ENCODE measurements around the gene THUMPD3.

Gene THUMPD3, protein sequence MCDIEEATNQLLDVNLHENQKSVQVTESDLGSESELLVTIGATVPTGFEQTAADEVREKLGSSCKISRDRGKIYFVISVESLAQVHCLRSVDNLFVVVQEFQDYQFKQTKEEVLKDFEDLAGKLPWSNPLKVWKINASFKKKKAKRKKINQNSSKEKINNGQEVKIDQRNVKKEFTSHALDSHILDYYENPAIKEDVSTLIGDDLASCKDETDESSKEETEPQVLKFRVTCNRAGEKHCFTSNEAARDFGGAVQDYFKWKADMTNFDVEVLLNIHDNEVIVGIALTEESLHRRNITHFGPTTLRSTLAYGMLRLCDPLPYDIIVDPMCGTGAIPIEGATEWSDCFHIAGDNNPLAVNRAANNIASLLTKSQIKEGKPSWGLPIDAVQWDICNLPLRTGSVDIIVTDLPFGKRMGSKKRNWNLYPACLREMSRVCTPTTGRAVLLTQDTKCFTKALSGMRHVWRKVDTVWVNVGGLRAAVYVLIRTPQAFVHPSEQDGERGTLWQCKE

DNA sequence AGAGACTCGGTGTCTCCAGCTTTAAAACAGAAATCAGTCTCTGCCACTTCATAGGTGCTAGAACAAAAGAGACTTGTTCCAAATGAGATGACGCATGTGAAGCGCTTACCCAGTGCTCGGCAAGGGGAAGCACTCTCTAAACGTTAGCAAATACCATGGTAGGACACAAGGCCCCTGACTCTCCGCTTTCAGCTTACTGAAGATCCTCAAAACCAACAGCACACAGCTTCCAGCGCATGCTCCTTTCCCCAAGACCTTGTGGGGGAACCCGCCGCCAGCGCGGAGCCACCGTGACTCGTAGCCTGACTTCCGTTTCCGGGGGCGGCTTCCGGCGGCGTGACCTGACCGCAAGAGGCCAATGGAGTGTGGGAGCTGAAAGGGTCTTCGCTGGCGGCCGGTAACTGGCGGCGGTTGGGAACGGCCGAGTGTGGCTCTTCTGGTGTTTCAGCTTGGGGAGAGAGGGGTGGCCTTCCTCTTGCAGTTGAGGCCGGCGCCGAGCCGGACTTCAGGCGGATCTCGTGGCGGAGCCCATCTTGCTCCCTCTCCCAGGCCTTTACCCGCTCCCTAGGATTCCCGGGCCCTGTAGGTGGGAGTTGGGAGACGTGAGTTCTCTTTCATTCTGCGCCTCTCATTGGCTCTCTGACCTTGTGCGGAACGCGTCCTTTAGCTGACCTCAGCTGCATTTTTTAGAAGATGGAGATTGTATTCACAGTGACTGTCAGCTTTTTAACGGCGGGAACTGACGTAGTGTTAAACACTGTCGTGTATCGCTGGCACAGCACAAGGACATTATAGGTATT is at the start of gene THUMPD3:
THUMPD3 (plus strand) TSS at position 324 of the 800 bp plus-strand sequence. CDS start 2,015 bp downstream, outside the sequence.
- DNase-seq (ENCODE audit: low read depth in 2 of 2): peak; percentile 64 to 67

DNA sequence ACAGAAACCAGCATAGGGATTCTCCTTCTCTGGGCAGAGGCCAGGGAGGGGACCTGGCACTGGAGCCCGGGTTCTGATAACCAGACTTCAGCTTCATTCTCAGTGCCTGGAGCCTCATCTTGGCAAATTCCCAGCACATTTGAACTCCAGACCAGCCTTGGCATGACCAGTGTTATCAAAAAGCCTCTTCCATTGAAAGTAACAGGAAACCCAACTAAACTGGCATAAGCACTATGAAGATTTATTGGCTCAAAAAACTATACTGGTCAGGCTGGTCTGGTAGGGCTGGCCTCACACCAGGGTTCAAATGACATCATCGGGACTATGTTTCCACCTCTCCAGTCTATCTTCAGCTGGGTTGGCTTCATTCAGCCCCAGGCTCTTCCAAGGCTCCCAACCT is 48.1 kb upstream of the THUMPD3 start:
- DNase-seq (ENCODE audit: low read depth in 2 of 2): no peak

DNA sequence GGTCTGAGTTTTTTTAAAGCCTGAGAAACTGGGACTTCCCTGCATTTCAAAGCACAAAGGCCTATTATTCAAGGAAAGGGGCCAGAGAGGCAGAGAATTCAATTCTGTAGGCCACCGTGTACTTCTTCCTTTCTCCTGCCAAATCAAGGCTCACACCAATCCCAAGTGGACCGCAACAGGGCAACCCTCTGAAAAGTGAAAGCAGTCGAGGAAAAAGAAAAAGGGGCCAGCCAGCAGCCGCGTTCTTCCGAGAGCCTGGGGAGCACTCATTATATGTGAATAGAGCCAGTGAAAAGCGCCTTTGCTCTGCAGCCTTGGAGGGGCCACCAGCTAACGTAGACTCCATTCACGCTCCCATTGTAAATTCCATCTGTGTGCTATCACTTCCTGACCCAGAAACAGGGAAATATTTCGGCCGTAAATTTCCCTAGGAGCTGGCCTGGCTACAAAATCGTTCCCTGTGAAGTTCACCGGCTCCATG is 45.9 kb upstream of the THUMPD3 start:
- peak in 1 of 2 experiments; percentile 30 for DNase-seq (ENCODE audit: low read depth in 2 of 2)

DNA sequence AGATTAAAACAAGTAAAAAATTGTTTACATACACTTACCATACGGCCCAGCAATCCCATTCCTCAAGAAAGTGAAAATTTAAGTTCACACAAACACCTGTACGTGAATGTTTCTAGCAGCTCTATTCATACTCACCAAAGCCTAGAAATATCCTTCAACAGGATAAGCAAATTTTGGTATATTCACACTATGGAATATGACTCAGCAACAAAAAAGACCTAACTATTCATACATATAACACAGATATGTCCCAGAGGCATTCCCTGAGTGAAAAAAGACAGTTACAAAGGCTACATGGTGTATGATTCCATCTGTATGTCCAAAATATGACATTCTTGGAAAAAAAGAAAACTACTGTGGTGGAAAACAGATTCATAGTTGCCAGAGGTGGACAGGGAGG is 40.1 kb upstream of the THUMPD3 start:
- DNase-seq (ENCODE audit: low read depth in 2 of 2): no peak

DNA sequence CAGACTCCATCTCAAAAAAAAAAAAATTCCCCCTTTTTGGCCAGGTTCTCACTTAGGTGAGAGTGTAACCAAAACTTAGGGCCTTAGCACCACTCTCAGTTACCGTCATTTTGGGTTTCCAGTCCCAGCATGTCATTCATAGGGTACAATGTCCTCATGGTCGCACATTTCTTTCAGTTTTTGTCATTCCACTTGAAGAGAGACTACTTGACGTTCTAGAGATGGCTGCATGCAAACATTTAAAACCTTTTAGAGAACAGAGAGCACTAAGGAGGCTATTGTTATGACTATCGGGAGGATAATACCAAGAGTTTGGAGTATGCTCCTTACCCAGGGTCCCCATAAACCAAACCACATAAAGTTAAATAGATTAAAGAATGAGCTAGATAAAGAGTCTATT is 37.9 kb upstream of the THUMPD3 start:
- no peak for DNase-seq (ENCODE audit: low read depth in 2 of 2)

DNA sequence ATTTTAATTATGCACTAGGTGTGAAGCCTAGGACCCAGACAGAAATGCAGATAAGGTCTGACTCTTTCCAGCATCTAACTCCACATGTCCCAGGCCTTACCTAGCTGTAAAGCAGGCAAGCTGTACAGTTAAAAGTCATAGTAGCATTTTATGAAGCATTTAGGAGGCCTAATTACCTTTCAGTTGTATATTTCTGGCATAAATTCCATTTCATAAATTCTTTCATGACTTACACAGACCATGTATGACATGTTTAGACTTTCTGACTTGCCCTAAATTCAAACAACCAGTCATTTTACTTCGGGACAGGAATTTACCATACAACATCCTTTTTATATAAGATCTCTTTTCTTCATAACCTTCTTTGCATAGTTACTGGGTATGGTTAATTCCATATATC is 35.3 kb upstream of the THUMPD3 start:
- no peak for DNase-seq (ENCODE audit: low read depth in 2 of 2)

DNA sequence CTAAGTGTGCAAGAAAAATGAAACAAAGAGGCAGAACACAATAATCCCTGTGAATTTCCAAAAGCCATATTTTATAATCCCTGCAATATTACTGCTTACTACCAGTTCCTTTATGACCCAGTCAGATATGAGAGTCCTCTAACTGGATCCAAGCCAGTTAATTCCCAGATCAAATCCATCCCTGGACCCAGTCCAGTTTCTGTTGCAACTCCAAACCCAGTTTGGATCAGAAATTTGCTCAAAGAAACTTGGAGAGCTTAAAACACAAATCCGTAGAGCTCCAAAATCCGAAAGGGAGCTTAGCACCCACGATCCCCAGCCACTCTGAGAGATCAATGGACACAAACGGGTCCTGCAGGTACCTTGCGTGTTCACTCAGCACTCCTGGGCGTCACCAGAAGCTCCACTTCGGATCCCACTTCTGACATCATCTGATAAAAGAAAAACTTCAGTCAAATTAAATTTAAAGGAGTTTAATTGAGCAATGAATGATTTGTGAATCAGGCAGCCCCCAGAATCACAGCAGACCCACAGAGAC is 32.6 kb upstream of the THUMPD3 start:
- DNase-seq (ENCODE audit: low read depth in 2 of 2): no peak

DNA sequence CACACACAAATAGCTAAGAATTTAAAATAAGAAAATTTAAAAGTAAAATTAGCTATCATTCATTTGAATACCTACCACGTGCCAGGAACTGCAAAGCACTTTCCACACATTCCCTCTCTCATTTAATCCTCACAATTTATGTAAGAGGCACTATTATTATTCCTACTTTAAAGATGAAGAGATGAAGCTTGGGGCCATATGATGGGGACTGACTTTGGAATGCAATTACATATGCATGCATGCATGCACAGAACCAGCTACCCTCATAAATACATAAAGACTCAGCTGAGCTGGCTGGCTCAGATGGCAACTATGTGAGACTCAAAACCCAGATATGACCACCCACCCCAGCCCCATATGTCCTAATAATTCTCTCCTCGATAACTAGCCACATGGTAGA is 31.7 kb upstream of the THUMPD3 start:
- no peak for DNase-seq (ENCODE audit: low read depth in 2 of 2)

DNA sequence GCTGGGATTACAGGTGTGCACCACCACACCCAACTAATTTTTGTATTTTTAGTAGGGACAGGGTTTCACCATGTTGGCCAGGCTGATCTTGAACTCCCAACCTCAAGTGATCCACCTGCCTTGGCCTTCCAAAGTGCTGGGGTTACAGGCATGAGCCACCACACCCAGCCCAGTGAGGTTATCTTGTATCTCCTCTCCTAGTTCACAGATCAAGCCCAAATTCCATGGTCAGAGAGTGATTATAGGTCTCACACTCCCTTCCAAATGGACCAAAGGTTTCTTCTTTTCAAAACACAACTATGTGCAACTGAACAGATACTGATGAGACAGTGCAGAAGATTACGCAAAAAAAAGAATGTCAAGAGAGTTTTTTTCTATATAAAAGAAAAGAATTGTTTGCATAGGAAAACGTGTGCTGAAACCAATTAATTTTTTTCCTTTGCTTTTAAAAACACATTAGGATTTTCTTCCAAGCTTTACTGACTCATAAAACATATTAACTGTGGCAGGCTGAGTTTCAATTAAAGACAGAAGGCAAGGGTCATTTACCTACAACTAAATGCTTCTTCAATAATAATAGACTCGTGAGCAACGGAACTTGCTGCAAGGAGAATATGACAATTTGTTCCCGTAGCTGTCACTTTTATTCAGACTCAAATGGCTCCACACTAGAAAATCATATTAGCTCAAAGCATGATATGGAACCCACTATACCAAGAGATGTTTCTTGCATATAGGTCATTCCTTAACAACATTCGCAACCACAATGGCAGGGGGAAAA is 30.4 kb upstream of the THUMPD3 start:
- DNase-seq (ENCODE audit: low read depth in 2 of 2): no peak

DNA sequence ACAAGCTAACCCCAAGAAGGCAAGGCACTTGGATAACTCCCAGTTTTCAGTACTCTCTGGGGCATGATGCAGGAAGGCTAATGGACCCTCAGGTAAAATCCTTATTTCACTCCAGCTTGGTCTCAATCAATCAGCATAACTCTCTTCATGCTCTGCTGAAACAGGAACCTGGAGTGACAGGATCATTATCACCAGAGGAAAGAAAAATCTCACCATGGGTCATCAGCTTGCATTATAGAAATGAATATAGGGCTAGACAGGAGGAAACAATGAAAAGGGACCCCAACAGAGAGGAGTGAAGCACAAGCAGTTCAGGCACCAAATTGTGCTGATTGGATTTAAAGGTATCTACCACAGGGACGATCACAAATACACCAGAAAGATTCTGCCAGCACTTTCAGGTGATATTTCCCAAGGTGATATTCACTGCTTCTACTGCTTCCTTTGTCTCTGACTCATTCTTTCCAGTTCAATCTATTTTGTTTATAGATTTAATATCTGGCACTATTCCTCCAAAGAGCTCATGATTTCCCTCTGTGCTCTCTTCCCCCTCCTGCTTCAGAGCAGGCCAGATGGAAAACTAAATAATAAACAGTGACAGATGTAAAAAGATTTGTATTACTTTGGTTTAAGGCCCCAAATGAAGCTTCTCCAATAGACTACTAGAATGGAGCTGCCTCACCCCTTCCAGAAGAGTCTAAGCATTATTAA is 22.9 kb upstream of the THUMPD3 start:
- no peak for DNase-seq (ENCODE audit: low read depth in 2 of 2)

DNA sequence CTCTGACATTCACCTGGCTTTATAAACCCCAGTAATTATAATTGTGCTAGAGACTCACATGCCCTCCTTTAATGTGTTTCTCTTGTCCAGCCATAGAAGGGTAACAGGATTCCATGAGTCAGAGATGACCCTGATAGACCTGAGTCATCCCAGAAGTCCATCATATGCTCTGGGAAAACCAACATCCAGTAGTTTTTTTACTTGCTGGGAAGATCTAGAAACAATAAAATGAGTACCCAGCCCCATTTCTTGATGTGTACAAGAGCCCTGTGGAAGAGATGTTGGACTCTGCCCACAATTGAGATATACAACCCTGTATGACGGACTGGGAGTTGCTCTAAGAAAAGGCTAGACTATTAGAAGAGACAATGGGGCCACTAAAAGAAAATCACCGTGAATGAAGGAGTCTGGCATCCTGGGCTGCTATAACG is 22.4 kb upstream of the THUMPD3 start:
- no peak for DNase-seq (ENCODE audit: low read depth in 2 of 2)

DNA sequence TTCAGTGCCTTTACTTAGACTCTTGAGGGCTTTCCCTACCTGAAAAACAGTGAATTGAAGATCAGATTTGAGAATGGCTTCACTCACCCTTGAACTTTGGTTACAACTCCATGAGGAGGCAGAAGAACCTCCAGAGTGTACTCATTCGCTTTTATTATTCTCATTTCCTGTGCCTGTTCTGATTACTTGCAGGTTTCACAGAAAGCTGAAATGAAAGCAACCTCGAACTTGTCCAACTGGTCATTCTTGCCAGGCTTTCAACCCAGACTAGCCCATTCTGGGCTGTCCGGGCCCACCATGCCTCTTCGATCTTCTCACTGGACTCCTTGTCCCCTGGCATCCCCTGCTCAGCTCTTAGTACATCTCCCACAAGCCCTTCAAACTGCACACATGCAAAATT is 20.2 kb upstream of the THUMPD3 start:
- no peak for DNase-seq (ENCODE audit: low read depth in 2 of 2)

DNA sequence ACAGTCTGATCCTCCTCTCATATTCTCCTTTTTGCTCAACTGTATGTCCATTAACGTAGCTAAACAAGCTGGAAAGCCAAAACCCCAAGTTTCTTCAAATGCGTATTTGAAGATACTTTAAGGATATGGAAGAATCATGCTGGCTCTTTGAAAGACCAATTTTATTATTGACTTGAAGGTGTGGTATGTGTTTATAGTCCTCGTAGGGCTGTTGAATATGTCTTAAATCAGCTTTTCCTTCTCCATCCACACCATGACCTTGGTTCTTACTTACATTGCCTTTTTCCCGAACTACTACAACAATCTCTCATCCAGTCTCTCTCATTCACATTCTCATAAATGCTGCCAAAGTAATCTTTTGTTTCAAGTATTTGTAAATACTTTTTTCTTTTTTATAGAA is 19.7 kb upstream of the THUMPD3 start:
- no peak for DNase-seq (ENCODE audit: low read depth in 2 of 2)

DNA sequence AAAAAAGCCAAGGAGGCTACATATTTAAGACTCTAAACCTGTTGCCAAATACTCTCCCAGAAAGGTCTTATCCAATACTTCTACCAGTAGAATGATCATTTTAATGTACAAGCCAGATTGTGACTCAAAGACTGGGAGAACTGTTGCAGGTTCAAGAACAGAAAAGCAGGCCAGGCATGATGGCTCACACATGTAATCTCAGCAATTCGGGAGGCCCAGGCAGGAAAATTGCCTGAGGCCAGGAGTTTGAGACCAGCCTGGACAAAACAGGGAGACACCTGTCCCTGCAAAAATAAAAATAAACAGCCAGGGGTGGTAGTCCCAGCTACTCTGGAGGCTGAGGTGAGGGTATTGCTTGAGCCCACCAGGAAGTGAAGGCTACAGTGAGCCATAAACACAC is 17.8 kb upstream of the THUMPD3 start:
- DNase-seq (ENCODE audit: low read depth in 2 of 2): no peak

DNA sequence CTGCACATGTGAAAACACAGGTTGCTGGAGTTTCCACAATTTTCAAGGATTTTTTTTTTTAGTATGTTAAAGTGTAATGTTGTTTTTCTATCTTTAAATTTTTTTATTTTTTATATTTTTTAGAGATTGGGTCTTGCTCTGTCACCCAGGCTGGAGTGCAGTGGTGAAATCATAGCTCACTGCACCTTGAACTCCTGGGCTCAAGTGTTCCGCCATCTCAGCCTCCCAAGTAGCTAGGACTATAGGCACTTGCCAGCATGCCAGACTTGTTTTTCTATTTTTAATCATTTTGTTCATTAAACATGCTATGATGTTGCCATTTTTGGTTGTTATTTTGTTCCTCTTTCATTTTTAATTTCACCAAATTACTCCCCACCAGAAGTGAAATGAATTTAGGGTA is 16.7 kb upstream of the THUMPD3 start:
- no peak for DNase-seq (ENCODE audit: low read depth in 2 of 2)

DNA sequence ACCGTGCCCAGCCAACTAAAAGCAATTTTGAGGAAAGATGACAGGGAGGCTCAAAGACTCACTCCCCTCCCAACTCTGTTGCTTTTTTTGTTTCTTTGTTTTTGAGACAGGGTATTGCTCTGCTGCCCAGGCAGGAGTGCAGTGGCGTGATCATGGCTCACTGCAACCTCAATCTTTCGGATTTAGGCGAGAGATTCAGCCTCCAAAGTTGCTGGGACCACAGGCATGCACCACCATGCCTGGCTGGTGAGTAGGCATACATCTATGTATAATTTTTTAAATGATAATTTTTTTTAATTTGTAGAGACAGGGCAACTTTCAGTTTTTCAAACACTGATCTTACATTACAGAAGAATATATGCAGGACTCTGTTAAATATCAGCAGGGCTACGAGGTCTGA is 15.8 kb upstream of the THUMPD3 start:
- DNase-seq (ENCODE audit: low read depth in 2 of 2): no peak

DNA sequence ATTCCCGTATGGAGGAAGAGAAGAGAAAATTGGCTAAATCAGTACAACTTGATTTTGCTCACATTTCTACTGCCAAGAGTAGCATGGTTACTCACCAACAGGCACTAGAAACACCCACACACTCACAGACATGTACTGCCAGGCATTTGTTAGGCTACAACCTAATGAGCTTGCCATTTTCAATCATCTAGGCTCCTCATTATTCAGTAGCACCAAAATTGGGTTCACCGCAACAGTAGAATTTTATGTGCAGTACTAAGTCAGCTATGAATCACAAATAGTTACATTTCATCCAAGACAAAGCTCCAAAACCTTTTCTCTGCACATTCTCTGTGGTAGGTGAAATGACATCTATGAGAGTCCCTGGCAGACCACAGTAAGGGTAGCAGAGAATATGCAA is 15.0 kb upstream of the THUMPD3 start:
- DNase-seq (ENCODE audit: low read depth in 2 of 2): no peak

DNA sequence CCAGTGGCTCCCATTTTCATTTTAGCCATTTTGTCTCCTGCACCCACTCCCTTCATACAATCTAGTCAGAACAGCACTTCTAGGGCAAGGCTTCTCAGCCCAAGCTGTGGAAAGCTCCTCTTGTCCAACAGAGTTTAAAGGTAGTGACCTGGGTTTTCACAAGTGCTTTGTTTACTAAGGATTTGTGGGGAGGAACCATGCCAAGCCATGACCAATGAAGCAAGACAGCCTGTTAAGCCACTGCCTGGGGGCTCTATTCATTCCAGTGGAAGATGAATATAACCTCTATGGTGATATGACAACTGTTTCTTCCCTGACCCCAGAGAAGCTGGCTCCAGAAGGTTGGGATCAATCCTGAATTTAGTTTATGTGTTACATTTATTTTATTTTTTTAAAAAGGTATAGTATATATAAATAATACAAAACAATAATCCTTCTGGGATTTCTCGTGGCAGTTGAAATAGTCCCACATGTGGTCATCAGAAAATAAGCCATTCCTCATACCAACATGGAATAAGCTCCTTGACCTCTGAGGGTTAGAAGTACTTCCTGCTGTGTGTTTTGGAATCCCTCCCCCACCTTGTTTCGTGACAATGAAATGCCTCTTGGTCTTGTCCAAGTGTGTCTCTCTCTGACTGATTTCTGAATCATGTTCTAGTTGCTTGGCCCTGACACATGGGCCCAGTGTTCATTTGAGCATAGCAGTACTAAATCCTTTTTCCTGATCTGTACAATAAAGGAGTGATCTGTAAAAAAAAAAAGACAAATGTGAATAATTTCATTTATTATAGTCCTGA is 13.3 kb upstream of the THUMPD3 start:
- DNase-seq (ENCODE audit: low read depth in 2 of 2): no peak

DNA sequence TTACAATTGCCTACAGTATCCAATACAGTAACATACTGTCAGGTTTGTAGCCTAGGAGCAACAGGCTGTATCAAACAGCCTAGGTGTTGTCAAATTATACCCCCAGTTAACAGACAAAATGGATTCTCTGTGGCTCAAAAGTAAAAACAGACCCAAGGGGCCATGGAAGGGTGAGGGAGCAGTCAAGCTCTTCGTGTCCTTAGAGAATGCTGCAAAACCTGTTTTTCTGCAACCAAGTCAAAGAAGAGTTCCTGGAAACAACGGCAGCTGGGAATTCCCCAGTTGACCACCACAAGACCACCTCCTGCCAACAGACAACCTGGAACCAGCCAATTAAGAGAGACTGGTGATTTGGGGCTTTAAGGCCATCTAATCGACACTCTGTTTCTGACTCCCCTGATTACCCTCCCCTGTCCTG is 11.1 kb upstream of the THUMPD3 start:
- DNase-seq (ENCODE audit: low read depth in 2 of 2): no peak

Data from fibroblast of skin of left biceps (primary cell).